Right ventricle myocardium inferior (tissue), 1 donor: Measurements from ENCODE around the gene ESRRG. TPM values are rescaled to one million over a fixed set of nuclear protein-coding genes. Genes with fewer than 3 reads are reported as not detected.

Experiments
- ATAC-seq: fragments of 200-7000 bp; cut with Tn5 transposase; one replicate; pipeline ENCODE4 v1.9.1; 2020; ENCODE audit warnings: mild to moderate bottlenecking, moderate library complexity
- DNase-seq: peaks from one replicate; pipeline ENCODE4 v3.0.0; 2021; ENCODE audit errors: missing footprints
- intact Hi-C: fragments of 100-400 bp; cut with DNase I; formaldehyde crosslinking; loops from one replicate; pipeline ENCODE4 v1.11.0; 2022
- total RNA-seq: library from RNA; stranded (reverse); fragmentation: NEBNext Ultra II Directional; extraction: Animal tissue kit (Norgen Biotek cat#: 25700); gene quantifications from one replicate; pipeline ENCODE4 v1.2.1, GENCODE V29; 2021
- donor health status: DM: no; HTN: yes; CAD: no; lungs with severe emphysema.

Gene ESRRG
- total RNA-seq, 1 donor from 2014 or later, result 46.2 TPM

DNA sequence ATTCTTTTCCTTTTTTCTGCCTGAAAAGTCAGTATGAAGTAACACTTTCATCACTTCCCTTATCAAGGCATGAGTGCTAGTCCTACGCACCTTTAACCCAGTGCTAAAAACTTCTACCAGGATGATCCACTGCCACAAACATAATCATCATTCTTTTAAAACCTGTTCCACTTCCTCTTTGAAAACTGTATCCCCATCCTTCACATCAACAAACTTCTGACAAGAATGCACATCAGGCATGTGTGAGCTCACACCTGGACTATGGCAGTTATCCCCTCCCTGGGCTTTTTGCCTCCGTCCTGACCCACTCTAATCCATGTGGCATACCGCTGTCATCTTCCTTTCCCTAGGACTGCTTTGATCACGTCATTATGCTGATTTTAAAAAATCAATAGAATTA, 70.2 kb downstream of the ESRRG start:
- intact Hi-C loops, result no loop called here
- ATAC-seq, result no peak
- no peak for DNase-seq

DNA sequence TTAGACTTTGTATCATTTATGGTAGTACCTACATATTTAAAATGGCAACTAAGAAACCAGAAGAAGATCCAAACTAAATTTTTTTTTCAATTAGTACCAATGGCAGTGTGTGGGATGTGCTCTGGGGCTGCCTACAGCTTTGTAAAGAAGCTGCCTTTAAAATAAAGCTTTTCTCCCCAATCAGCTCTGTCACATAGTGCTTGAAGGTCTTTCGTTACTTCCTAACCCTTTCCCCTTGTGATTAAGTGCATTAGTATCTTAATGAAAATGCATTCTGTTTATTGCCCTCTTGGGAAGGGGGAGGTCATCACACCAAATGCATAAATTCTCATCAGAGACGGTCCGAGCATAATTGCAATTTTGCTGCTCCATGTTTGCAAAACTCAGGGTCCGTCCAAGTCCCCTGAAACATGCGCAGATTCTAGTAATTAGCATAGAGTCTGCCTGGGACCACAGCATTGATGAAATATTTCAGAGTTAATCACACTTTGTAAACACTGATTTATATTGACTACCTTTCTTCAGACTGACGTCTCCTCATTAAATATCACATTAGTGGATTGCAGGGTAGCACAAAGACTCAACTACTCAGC, 71.3 kb downstream of the ESRRG start:
- intact Hi-C loops, result no loop called here
- DNase-seq (no peak), ATAC-seq (no peak)

DNA sequence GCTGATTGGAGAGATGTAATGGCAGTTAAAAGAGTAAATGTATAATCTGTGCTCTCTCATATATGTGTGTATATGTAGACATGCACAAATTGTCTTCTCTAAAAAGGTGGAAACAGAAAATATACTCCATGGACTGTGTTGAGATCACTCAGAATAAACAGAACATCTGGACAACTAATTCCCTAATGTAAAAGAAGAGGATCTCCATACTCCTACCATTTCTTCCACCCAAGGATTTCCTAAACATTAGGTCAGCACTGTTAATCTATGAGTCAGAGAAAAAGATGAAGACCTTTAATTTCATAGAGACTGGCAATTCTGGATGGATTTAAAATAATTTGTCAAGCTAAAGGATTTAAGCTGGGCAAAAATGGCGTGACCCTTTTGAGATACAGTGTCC, 80.1 kb downstream of the ESRRG start:
- intact Hi-C loops, result no loop called here
- no peak for ATAC-seq
- DNase-seq, result no peak

DNA sequence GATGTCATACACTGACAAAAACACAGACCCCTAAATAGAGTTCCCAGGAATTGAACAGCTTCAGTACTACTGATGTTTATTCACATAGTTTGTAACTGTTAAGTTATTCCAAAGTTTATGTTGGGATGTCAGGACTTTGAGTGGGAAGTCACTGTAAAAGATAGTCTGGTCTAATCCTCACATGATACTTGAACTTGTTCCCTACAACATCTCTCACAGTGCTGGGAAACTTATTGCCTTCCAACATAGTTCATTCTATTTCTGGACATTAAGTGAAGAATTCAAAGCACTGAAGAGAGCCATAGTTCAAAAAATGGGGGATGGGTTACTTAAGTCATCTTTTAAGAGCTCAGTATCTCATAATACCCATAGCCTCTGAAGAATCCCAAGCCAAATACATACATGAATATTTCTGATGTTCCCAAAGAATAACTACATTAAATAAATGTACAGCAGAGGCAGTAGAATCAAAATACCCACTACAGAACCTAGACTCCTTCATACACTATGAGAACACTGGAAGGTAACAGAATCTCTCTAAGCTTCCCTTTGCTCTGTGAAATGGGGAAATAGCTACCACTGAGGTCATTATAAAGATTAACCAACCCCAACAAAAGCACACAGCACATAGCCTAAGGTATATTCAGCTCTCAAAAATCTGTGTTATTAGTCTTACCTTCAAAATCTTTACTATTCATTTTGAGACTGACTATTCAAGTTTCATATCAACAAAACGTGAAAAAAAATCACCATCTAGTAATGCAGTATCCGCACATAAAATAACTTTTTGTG, 81.4 kb downstream of the ESRRG start:
- intact Hi-C loops, result no loop called here
- no peak for ATAC-seq
- DNase-seq, result no peak

GRCh38 chr1:216640100-216640499, 83.1 kb downstream of the ESRRG start:
- intact Hi-C loops, result no loop called here
- ATAC-seq, result peak; percentile 44
- DNase-seq, result peak; percentile 27

DNA sequence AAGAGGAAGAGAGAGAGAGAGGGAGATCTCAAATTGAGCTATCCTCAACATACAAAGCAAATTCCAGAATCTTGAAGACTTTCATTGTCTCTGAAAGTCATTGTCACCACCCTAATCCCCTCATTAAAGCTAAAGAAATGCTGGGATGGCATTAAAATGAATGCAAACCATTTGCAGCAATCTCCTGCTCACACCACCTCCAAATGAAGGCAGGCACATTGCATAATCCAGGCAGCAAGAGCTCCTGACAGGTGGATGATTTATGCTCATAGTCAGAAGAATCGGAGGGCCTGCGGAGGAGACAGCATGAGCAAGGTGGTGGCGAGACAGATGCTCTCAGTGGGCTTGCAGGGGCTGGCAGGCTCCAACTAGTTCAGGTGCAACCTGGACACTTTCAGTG, 90.2 kb downstream of the ESRRG start:
- DNase-seq (no peak), ATAC-seq (no peak)

GRCh38 chr1:216630532-216630931, 92.7 kb downstream of the ESRRG start:
- intact Hi-C loops, result no loop called here
- DNase-seq (no peak), ATAC-seq (no peak)

More for the DNA sequence above, 90.2 kb downstream of the ESRRG start:
- intact Hi-C loops, result no loop called here

- DNase-seq (no peak), ATAC-seq (peak; percentile 37)
- intact Hi-C loops, result no loop called here
Observed at GRCh38 chr1:216627252-216627651, 96.0 kb downstream of the ESRRG start.

GRCh38 chr1:216626394-216627067, 96.7 kb downstream of the ESRRG start:
- ATAC-seq, result no peak
- no peak for DNase-seq
- intact Hi-C loops, result no loop called here

- DNase-seq (no peak), ATAC-seq (no peak)
- intact Hi-C loops, result no loop called here
Observed at GRCh38 chr1:216621536-216621935, 101.7 kb downstream of the ESRRG start.

DNA sequence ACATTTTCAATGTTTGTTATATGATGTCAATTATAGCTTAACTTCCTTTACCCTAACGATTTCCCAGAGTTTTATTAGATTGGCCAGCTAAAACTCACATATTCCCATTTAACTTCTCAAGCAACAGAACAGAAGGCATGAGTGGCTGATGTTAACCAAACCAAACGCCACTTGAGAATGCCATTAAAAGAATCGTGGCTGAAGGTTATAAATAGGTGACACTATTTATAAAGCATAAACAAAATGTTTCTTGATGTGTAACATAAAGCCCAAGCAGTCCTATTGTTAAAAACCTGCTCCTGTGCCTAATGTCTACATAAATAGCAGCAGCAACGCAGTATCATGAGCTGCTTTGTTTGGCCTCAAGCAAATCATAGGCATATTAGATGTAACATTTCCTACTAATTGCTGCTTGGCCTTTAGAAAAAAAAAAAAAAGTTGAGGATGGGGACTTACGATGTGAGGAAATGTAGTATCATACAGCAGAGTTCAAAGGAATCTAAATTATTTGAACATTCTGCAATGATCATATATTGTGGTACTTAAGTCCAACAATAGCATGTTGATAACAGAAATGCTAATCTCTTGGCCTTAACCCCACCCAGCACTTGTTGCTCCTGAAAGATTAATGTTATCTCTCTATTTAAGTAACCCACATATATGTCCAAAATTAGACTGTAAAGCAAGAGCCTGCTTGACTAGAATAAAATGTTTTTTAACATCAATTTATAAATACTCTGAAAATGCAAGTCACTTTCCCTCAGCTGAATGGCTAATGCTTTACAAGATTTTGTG, 106.0 kb downstream of the ESRRG start:
- DNase-seq (no peak), ATAC-seq (peak; percentile 39)
- intact Hi-C loops, result loop anchor here (5.0 kb wide), 1 partner anchor 105 kb away; the partner anchor contains the start of gene ESRRG

DNA sequence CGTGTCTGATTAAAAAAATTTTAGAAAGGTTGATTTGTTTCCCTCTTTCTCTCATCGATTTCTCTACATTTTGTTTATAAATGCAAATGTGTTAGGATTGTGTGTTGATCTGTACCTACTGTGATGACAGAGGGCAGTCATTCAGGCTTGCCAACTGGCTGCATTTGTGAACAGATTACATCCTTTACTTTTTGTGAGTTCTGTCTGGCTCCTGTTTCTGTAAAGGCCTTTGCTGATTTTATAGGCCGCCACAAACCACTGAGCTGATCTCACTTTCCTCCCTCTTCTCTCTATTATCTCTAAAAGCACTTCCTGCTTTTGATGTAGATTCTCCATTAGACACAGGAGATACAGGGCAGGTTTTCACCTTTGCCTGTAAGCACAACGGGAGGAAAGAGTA, 106.8 kb downstream of the ESRRG start:
- ATAC-seq (peak; percentile 56), DNase-seq (no peak)
- intact Hi-C loops, result loop anchor here (5.0 kb wide), 1 partner anchor 106 kb away; the partner anchor contains the start of gene ESRRG

DNA sequence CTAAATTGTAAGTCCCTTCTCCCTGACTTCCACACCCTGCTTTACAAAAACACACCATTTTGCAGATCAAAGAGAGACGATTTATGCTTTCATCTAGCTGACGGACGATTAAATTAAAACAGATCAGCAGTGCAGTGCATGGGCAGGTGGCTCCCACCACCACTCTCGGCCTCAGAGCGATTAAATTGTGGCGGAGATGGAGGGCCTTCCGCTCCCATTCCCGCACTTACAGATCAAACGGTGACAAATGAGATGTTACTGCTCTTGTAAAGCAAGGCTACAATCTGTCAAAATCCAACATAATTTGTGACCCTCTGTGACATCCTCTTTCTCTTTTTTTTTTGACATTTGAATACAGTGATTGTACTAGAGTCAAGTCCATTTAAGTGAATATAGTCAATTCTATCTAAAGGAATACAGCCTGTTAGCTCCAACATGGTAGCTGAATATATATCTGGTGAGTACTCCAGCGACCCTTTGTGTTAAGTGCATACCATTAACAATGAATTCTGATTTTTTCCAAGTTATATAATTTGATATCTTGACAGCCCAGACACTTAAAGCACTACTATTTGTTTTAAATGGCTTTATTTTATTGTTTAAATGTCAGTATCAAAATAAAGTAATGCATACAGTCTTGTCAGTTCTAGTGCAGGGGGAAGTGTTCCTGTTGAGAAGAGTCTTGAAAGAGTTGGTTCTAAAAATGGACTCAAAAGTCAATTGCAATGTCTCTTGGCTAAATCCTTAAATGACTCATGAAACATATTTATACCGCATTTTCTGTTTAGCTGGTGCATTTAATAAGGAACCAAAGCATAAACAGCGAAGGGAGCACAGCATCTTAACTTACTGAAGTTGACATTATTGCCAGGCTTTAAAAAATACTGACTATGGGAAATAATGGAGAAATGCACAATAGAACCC, 109.0 kb downstream of the ESRRG start:
- no peak for DNase-seq
- intact Hi-C loops, result no loop called here
- ATAC-seq, result no peak

DNA sequence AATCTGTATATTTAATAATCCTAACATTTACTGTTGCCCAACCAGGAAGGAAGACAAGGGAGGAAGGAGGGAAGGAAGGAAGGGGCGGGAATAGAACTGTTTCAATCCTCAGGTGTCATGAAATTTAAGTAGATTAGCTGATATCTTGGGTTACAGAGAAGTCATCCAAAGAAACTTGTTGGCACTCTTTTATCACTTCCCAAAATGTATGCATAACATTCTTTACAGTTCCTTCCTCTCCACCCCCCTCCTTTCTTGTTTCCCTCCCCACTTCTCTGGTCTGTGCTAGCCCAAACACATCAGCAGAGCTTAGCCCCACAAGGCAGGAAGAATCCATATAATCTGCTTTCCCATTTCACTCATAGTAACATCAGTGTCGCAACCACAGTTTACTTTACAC, 110.9 kb downstream of the ESRRG start:
- DNase-seq (no peak), ATAC-seq (no peak)
- intact Hi-C loops, result no loop called here

GRCh38 chr1:216607067-216607697, 116.0 kb downstream of the ESRRG start:
- ATAC-seq (no peak), DNase-seq (no peak)
- intact Hi-C loops, result no loop called here

- ATAC-seq (no peak), DNase-seq (no peak)
- intact Hi-C loops, result no loop called here
Observed at GRCh38 chr1:216606047-216606637, 117.1 kb downstream of the ESRRG start.

DNA sequence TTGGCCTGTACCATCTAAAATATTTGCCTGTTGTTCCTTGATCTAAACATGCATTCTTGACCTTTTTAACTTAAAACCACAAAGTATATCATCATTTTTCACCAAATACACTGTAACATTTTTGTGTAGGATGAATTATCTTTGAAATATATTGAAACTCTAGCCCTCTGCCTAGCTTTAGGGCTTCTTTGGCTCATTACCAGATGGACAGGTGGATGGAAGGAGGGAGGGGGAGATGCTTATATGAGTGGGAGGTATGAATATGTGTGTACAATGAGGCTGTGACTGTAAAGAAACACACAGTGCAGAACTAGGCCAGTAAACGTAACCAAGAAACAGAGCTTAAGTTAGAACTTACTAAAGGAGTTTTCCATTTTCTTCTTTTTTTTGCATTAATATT, 118.5 kb downstream of the ESRRG start:
- no peak for DNase-seq
- no peak for ATAC-seq
- intact Hi-C loops, result no loop called here
